Fibroblast of lung (primary cell): Measurements from ENCODE around the gene ARID1B. TPM values are rescaled to one million over a fixed set of nuclear protein-coding genes. Genes with fewer than 3 reads are reported as not detected.

Experiments used
- DNase-seq, 2 donors: peaks; one replicate each; pipeline versions ENCODE4 v3.0.0 to v3.0.0-alpha.2; 2010; ENCODE audit warnings: low read depth in 2 of 2
- H2AFZ ChIP-seq: 2 replicates; pipeline ENCODE4 v1.5.1; 2012; ENCODE audit warnings: low read length, control low read depth, inconsistent platforms
- H3K27ac ChIP-seq: 2 replicates; pipeline ENCODE4 v1.5.1; 2011; ENCODE audit warnings: low read length, control low read depth; ENCODE audit not compliant: insufficient read depth
- H3K27me3 ChIP-seq: 2 replicates; pipeline ENCODE4 v1.5.1; 2011; ENCODE audit warnings: mild to moderate bottlenecking, low read length; ENCODE audit not compliant: control insufficient read depth, insufficient read depth
- H3K36me3 ChIP-seq: 2 replicates; pipeline ENCODE4 v1.5.1; 2011; ENCODE audit warnings: low read length; ENCODE audit not compliant: control insufficient read depth, insufficient read depth
- H3K4me1 ChIP-seq: 2 replicates; pipeline ENCODE4 v1.5.1; 2011; ENCODE audit warnings: low read length; ENCODE audit not compliant: control insufficient read depth, insufficient read depth; ENCODE audit errors: extremely low read depth
- H3K4me2 ChIP-seq: 2 replicates; pipeline ENCODE4 v1.5.1; 2011; ENCODE audit warnings: low read length, control low read depth; ENCODE audit not compliant: insufficient read depth; ENCODE audit errors: extremely low read depth
- H3K4me3 ChIP-seq, 4 experiments: fragments of 200-600 bp in 1 of 4; sonication (generic) in 1 of 4; replicated peaks in 1 of 4; 2 replicates each; pipeline ENCODE4 v1.5.1; 2011 to 2016; ENCODE audit warnings: low read length in 4 of 4, low read depth in 3 of 4, mild to moderate bottlenecking in 3 of 4, control low read depth in 2 of 4, inconsistent platforms in 1 of 4, mixed read lengths in 1 of 4; ENCODE audit not compliant: insufficient read depth in 1 of 4; ENCODE audit errors: control extremely low read depth in 1 of 4
- H3K79me2 ChIP-seq: 2 replicates; pipeline ENCODE4 v1.5.1; 2012; ENCODE audit warnings: mild to moderate bottlenecking, low read length, inconsistent platforms; ENCODE audit not compliant: control insufficient read depth, insufficient read depth
- H3K9ac ChIP-seq: 2 replicates; pipeline ENCODE4 v1.5.1; 2011; ENCODE audit warnings: mild to moderate bottlenecking, low read length, control low read depth; ENCODE audit not compliant: insufficient read depth
- H3K9me3 ChIP-seq: 2 replicates; pipeline ENCODE4 v1.5.1; 2012; ENCODE audit warnings: low read depth, low read length; ENCODE audit not compliant: control insufficient read depth, insufficient read depth
- H4K20me1 ChIP-seq: 2 replicates; pipeline ENCODE4 v1.5.1; 2011; ENCODE audit warnings: low read length; ENCODE audit not compliant: control insufficient read depth, insufficient read depth; ENCODE audit errors: extremely low read depth
- CTCF ChIP-seq, 2 donors: IDR thresholded peaks in 1 of 2; conservative IDR thresholded peaks in 1 of 2; 1 replicate in 1 of 2; 2 replicates in 1 of 2; pipeline ENCODE4 v1.5.1; 2011 to 2012; ENCODE audit warnings: low read length in 2 of 2, control low read depth in 1 of 2, inconsistent platforms in 1 of 2, low read depth in 1 of 2, mild to moderate bottlenecking in 1 of 2
- EZH2 ChIP-seq: IDR thresholded peaks from 2 replicates; pipeline ENCODE4 v1.5.1; 2012; ENCODE audit warnings: low read length, control low read depth, mild to moderate bottlenecking; ENCODE audit errors: missing control alignments
- polyA plus RNA-seq, 2 donors: library from polyadenylated mRNA; depleted of rRNA in 1 of 2; stranded (reverse) in 1 of 2; unstranded in 1 of 2; fragments of >200 nt; gene quantifications; 2 replicates each; pipeline ENCODE4 v1.2.1, GENCODE V29; 2011 to 2012; ENCODE audit warnings: missing spikeins in 1 of 2
- total RNA-seq: library from RNA; depleted of rRNA; stranded (reverse); fragments of >200 nt; gene quantifications from 2 replicates; pipeline ENCODE4 v1.2.1, GENCODE V29; 2014

ARID1B gene
- total and polyA plus RNA-seq, 2 donors (not counting 1 experiment from before 2014, with no cell fraction given), result 15.4 to 41.9 TPM

GRCh38 chr6:156803353-156803752 lies 26.2 kb downstream of the ARID1B start:
- no peak overlapping the region for H3K4me2 ChIP-seq
- no peak overlapping the region for H2AFZ ChIP-seq
- H3K79me2 ChIP-seq, result peaks cover 64% of the 10 kb centered on the region
- no peaks in the 10 kb centered on the region for H3K36me3 ChIP-seq
- H3K4me3 ChIP-seq, result no peak overlapping the region
- H3K9me3 ChIP-seq, result no peaks in the 10 kb centered on the region
- H3K27me3 ChIP-seq, result no peaks in the 10 kb centered on the region
- H4K20me1 ChIP-seq, result no peaks in the 10 kb centered on the region
- no peaks in the 10 kb centered on the region for H3K4me1 ChIP-seq
- DNase-seq, result no peak
- no peak overlapping the region for H3K27ac ChIP-seq
- no peak for TF ChIP-seq CTCF (conservative IDR thresholded peaks at IDR 0.05 in 1 of 2, IDR thresholded peaks at IDR 0.05 in 1 of 2; ENCODE audit: low read depth in 1 of 2, low read length in 2 of 2)
- H3K9ac ChIP-seq, result no peak overlapping the region

GRCh38 chr6:156804402-156804801 lies 27.2 kb downstream of the ARID1B start:
- no peaks in the 10 kb centered on the region for H4K20me1 ChIP-seq

GRCh38 chr6:156806155-156806554 lies 29.0 kb downstream of the ARID1B start:
- Histone ChIP-seq H3K9me3 (no peaks in the 10 kb centered on the region), H3K4me1 (no peaks in the 10 kb centered on the region), H3K9ac (no peak overlapping the region), H4K20me1 (no peaks in the 10 kb centered on the region), H3K4me2 (no peak overlapping the region), H2AFZ (no peak overlapping the region), H3K27ac (no peak overlapping the region), H3K27me3 (no peaks in the 10 kb centered on the region), H3K4me3 (no peak overlapping the region), H3K79me2 (peaks cover 72% of the 10 kb centered on the region), H3K36me3 (no peaks in the 10 kb centered on the region)
- no peak for DNase-seq
- TF ChIP-seq CTCF (conservative IDR thresholded peaks at IDR 0.05 in 1 of 2, IDR thresholded peaks at IDR 0.05 in 1 of 2; ENCODE audit: low read depth in 1 of 2, low read length in 2 of 2) (no peak), EZH2 (no peak)

More at GRCh38 chr6:156804402-156804801, 27.2 kb downstream of the ARID1B start:
- DNase-seq, result no peak
- Histone ChIP-seq H3K9me3 (no peaks in the 10 kb centered on the region), H3K4me3 (no peak overlapping the region), H2AFZ (no peak overlapping the region), H3K9ac (no peak overlapping the region), H3K36me3 (no peaks in the 10 kb centered on the region), H3K79me2 (peaks cover 64% of the 10 kb centered on the region), H3K4me2 (no peak overlapping the region), H3K27me3 (no peaks in the 10 kb centered on the region), H3K4me1 (no peaks in the 10 kb centered on the region), H3K27ac (no peak overlapping the region)
- no peak for TF ChIP-seq EZH2
- TF ChIP-seq CTCF (conservative IDR thresholded peaks at IDR 0.05 in 1 of 2, IDR thresholded peaks at IDR 0.05 in 1 of 2; ENCODE audit: low read depth in 1 of 2, low read length in 2 of 2), result no peak
